OCI-LY7 (cell line): Measurements from ENCODE around the gene EIF4ENIF1.

Source experiments
- EZH2phosphoT487 ChIP-seq: fragments of 200-600 bp; sonication (generic); IDR thresholded peaks from 2 replicates; pipeline ENCODE4 v1.6.1; 2018; ENCODE audit warnings: low read depth, borderline replicate concordance, mild to moderate bottlenecking, mixed run types, antibody characterized with exemption, low read length, moderate library complexity, mixed read lengths
- TF ChIP-seq, protein P1 (sequence below): fragments of 200-600 bp; sonication (generic); conservative IDR thresholded peaks from 2 replicates; pipeline ENCODE4 v1.5.1; 2014; ENCODE audit warnings: mild to moderate bottlenecking, antibody characterized with exemption, low read length, moderate library complexity, mixed read lengths

DNA sequence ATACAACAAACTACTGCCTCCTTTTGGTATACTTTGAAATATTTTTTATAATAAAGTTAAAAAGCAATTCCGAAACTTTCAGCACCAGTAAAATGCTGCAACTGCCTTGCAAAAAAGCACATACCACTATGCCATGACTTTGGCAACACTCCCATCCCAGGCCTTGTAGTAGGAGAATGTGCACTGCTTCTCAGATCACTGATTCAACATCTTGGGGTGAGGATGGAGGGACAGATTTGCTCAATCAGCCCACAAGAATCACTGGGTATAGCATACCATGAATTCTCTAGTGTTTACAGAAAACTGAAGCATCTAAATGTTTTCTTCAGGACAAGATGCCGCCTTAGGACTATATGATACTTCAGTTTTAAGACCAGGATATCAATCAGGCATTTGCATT, 14.9 kb downstream of the EIF4ENIF1 start:
- TF ChIP-seq, protein P1, sequence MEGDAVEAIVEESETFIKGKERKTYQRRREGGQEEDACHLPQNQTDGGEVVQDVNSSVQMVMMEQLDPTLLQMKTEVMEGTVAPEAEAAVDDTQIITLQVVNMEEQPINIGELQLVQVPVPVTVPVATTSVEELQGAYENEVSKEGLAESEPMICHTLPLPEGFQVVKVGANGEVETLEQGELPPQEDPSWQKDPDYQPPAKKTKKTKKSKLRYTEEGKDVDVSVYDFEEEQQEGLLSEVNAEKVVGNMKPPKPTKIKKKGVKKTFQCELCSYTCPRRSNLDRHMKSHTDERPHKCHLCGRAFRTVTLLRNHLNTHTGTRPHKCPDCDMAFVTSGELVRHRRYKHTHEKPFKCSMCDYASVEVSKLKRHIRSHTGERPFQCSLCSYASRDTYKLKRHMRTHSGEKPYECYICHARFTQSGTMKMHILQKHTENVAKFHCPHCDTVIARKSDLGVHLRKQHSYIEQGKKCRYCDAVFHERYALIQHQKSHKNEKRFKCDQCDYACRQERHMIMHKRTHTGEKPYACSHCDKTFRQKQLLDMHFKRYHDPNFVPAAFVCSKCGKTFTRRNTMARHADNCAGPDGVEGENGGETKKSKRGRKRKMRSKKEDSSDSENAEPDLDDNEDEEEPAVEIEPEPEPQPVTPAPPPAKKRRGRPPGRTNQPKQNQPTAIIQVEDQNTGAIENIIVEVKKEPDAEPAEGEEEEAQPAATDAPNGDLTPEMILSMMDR, result no peak
- TF ChIP-seq EZH2phosphoT487, result no peak
